ENCODE results near the gene LCN1. TPM values are rescaled to one million over a fixed set of nuclear protein-coding genes. Genes with fewer than 3 reads are reported as not detected.

LCN1 gene
- total and polyA plus RNA-seq, 10 donors: 0.09 TPM; not detected in 9

DNA sequence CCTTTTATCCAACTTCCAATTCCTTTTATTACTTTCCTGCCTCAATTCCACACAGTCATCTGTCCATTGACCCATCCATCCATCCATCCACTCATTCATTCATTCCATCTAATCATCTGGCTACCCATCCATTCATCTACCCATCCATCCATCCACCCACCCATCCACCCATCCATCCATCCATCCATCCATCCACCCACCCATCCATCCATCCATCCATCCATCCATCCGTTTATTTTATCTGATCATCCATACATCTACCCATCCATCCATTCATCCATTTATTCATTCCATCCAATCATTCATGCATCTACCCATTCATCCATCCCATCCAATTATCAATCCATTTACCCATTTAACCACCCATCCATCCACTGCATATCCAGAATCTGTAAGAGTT is 51.9 kb downstream of the LCN1 start:
- no peak for DNase-seq
- no peak overlapping the region for H3K27ac ChIP-seq
- H3K4me3 ChIP-seq: no peak overlapping the region
- TF ChIP-seq POLR2A (IDR thresholded peaks at IDR 0.05): no peak
- TF ChIP-seq, protein P1, sequence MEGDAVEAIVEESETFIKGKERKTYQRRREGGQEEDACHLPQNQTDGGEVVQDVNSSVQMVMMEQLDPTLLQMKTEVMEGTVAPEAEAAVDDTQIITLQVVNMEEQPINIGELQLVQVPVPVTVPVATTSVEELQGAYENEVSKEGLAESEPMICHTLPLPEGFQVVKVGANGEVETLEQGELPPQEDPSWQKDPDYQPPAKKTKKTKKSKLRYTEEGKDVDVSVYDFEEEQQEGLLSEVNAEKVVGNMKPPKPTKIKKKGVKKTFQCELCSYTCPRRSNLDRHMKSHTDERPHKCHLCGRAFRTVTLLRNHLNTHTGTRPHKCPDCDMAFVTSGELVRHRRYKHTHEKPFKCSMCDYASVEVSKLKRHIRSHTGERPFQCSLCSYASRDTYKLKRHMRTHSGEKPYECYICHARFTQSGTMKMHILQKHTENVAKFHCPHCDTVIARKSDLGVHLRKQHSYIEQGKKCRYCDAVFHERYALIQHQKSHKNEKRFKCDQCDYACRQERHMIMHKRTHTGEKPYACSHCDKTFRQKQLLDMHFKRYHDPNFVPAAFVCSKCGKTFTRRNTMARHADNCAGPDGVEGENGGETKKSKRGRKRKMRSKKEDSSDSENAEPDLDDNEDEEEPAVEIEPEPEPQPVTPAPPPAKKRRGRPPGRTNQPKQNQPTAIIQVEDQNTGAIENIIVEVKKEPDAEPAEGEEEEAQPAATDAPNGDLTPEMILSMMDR (IDR thresholded peaks at IDR 0.05 in 8 of 11, conservative IDR thresholded peaks at IDR 0.05 in 3 of 11): no peak
- TF ChIP-seq POLR2AphosphoS5 (IDR thresholded peaks at IDR 0.05): no peak
- H3K4me1 ChIP-seq: no peaks in the 10 kb centered on the region
- peaks cover 0 to 33% (median 0%) of the 10 kb centered on the region in 7 donors for H3K27me3 ChIP-seq (replicated peaks in 1 of 7)
- no peaks in the 10 kb centered on the region for H3K36me3 ChIP-seq
- intact Hi-C loops (cut with DNase I; ENCODE audit: low total_unique reads): no loop called here
- peaks cover 0 to 12% (median 5%) of the 10 kb centered on the region in 8 donors for H3K9me3 ChIP-seq
- WGBS, 5 donors: 74 to 95% (median 88%) methylated on average over 1 of the region's 1 CpG

DNA sequence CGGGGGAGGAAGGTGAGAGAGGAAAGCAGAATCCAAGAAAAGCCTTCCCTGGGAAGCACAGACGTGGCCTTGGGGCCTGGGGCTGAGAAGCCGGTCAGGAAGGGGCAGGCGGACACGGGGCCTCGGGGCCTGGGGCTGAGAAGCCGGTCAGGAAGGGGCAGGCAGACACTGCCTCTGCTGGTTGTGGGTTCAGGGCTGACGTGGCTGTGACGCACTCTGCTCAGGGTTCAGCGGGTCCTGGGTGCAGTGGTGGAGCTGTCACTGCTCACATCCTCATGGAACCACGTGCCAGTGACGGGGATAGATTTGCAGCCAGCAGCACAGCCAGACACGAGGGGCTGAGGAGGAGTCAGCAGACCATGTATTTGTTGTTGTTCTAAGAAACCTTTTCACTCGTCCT is 53.1 kb downstream of the LCN1 start:
- intact Hi-C loops (cut with DNase I; ENCODE audit: low total_unique reads): no loop called here
- peaks cover 0 to 6% (median under 1%) of the 10 kb centered on the region in 8 donors for H3K9me3 ChIP-seq
- no peaks in the 10 kb centered on the region for H3K36me3 ChIP-seq
- H3K27me3 ChIP-seq (replicated peaks in 1 of 7): peaks cover 0 to 33% (median 0%) of the 10 kb centered on the region in 7 donors
- DNase-seq: no peak
- WGBS, 5 donors: 65 to 79% (median 69%) methylated on average over 14 of the region's 14 CpGs
- H3K4me3 ChIP-seq: no peak overlapping the region
- H3K27ac ChIP-seq: no peak overlapping the region
- no peaks in the 10 kb centered on the region for H3K4me1 ChIP-seq
- TF ChIP-seq POLR2A (IDR thresholded peaks at IDR 0.05): no peak
- TF ChIP-seq POLR2AphosphoS5 (IDR thresholded peaks at IDR 0.05): no peak
- TF ChIP-seq, protein P1 (IDR thresholded peaks at IDR 0.05 in 8 of 11, conservative IDR thresholded peaks at IDR 0.05 in 3 of 11): no peak

DNA sequence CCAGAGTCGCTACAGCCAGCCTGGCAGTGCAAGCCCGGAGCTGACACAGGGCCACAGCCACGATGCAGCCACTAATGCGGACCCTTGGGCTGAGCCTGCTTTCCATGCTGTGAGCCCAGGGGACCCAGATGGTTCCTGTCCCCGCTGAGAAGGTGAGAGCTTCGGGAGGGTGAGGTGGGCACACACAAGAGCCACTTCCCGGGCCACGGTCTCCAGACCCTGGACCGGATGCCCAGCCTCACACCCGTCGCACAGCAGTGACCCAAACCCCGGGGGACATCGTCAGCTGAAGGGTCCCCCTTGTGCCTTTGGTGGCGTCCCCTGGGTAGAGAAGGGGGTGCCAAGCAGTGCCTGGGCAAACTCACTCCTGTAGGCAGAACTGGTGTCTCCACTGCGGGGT is 53.7 kb downstream of the LCN1 start:
- no peaks in the 10 kb centered on the region for H3K36me3 ChIP-seq
- H3K27me3 ChIP-seq (replicated peaks in 1 of 7): peaks cover 0 to 33% (median 0%) of the 10 kb centered on the region in 7 donors
- H3K9me3 ChIP-seq: no peaks in the 10 kb centered on the region
- H3K4me1 ChIP-seq: no peaks in the 10 kb centered on the region
- WGBS, 5 donors: 89 to 92% (median 90%) methylated on average over 8 to 15 of the region's 15 CpGs
- TF ChIP-seq POLR2A (IDR thresholded peaks at IDR 0.05): no peak
- TF ChIP-seq, protein P1 (IDR thresholded peaks at IDR 0.05 in 8 of 11, conservative IDR thresholded peaks at IDR 0.05 in 3 of 11): no peak
- TF ChIP-seq POLR2AphosphoS5 (IDR thresholded peaks at IDR 0.05): no peak
- no peak overlapping the region for H3K4me3 ChIP-seq
- no peak overlapping the region for H3K27ac ChIP-seq
- intact Hi-C loops (cut with DNase I; ENCODE audit: low total_unique reads): no loop called here
- no peak for DNase-seq

Other genes starting within 250 kb of the LCN1 start
- gene PPP1R26, start 41.7 kb upstream of the LCN1 start, total RNA-seq: 10 to 100 TPM in 2 of 7 donors, 1 to 10 TPM in 5; 6.7 to 18.7 (median 9.7) TPM
- gene PPP1R26, start 41.7 kb upstream of the LCN1 start, polyA plus RNA-seq: 1 to 10 TPM; 1.8 to 4.5 (median 2.3) TPM
- 10 to 100 TPM; 19.2 to 34.1 (median 24.1) TPM for gene MRPS2, start 20.8 kb upstream of the LCN1 start, total RNA-seq
- 10 to 100 TPM; 29.8 to 40.6 (median 34.5) TPM for gene MRPS2, start 20.8 kb upstream of the LCN1 start, polyA plus RNA-seq
- under 1 TPM in 1 of 7 donors, not detected in 6; 0.40 TPM for gene OBP2A, start 24.7 kb downstream of the LCN1 start, total RNA-seq
- not detected for gene OBP2A, start 24.7 kb downstream of the LCN1 start, polyA plus RNA-seq
- gene PAEP, start 40.3 kb downstream of the LCN1 start, total RNA-seq: not detected
- not detected for gene PAEP, start 40.3 kb downstream of the LCN1 start, polyA plus RNA-seq
- gene GLT6D1, start 118.1 kb downstream of the LCN1 start, total RNA-seq: not detected
- not detected for gene GLT6D1, start 118.1 kb downstream of the LCN1 start, polyA plus RNA-seq
- not detected for gene LCN9, start 141.9 kb downstream of the LCN1 start, total RNA-seq
- gene LCN9, start 141.9 kb downstream of the LCN1 start, polyA plus RNA-seq: not detected
- not detected for gene SOHLH1, start 178.0 kb downstream of the LCN1 start, total RNA-seq
- under 1 TPM in 2 of 3 donors, not detected in 1; 0.07 to 0.10 TPM for gene SOHLH1, start 178.0 kb downstream of the LCN1 start, polyA plus RNA-seq
- 10 to 100 TPM in 6 of 7 donors, 1 to 10 TPM in 1; 8.3 to 41.5 (median 27.0) TPM for gene KCNT1, start 180.7 kb downstream of the LCN1 start, total RNA-seq
- gene KCNT1, start 180.7 kb downstream of the LCN1 start, polyA plus RNA-seq: 10 to 100 TPM in 1 of 3 donors, 1 to 10 TPM in 2; 1.0 to 18.4 (median 5.6) TPM